KMS-11 (cell line): ENCODE results near the gene PLD3.

ENCODE experiments used
- H2AFZ ChIP-seq: fragments of 200-600 bp; sonication (generic); 2 replicates; pipeline ENCODE4 v1.6.1; 2016; ENCODE audit warnings: antibody characterized with exemption, mixed run types, low read depth
- H3K27ac ChIP-seq: fragments of 200-600 bp; sonication (generic); 2 replicates; pipeline ENCODE4 v1.6.1; 2016; ENCODE audit warnings: mild to moderate bottlenecking, mixed run types
- H3K27me3 ChIP-seq: fragments of 200-600 bp; sonication (generic); 2 replicates; pipeline ENCODE4 v1.6.1; 2017; ENCODE audit warnings: mild to moderate bottlenecking, low read depth, mixed run types, moderate library complexity; ENCODE audit not compliant: insufficient read depth
- H3K36me3 ChIP-seq: fragments of 200-600 bp; sonication (generic); 2 replicates; pipeline ENCODE4 v1.6.1; 2017; ENCODE audit warnings: mild to moderate bottlenecking, mixed run types; ENCODE audit not compliant: insufficient read depth
- H3K4me1 ChIP-seq: fragments of 200-600 bp; sonication (generic); 2 replicates; pipeline ENCODE4 v1.6.1; 2016; ENCODE audit warnings: mild to moderate bottlenecking, low read depth, mixed run types; ENCODE audit not compliant: poor library complexity, severe bottlenecking
- H3K4me2 ChIP-seq: fragments of 200-600 bp; sonication (generic); 2 replicates; pipeline ENCODE4 v1.7.0; 2016; ENCODE audit warnings: mild to moderate bottlenecking, mixed run types
- H3K4me3 ChIP-seq: fragments of 200-600 bp; sonication (generic); IDR thresholded peaks from 2 replicates; pipeline ENCODE4 v1.6.1; 2017; ENCODE audit warnings: low read depth, low read length, mixed read lengths; ENCODE audit not compliant: insufficient read depth
- H3K79me2 ChIP-seq: fragments of 200-600 bp; sonication (generic); 2 replicates; pipeline ENCODE4 v1.6.1; 2016; ENCODE audit warnings: low read depth, mixed run types; ENCODE audit not compliant: insufficient read depth
- H3K9ac ChIP-seq: fragments of 200-600 bp; sonication (generic); 2 replicates; pipeline ENCODE4 v1.6.1; 2016; ENCODE audit warnings: mild to moderate bottlenecking, mixed run types
- H4K20me1 ChIP-seq: fragments of 200-600 bp; sonication (generic); 2 replicates; pipeline ENCODE4 v1.6.1; 2016; ENCODE audit warnings: mild to moderate bottlenecking, mixed run types; ENCODE audit not compliant: insufficient read depth
- TF ChIP-seq, protein P1 (sequence below): fragments of 200-600 bp; sonication (generic); conservative IDR thresholded peaks from 2 replicates; pipeline ENCODE4 v1.6.1; 2017; ENCODE audit warnings: low read depth, mild to moderate bottlenecking, antibody characterized with exemption, low read length, moderate library complexity, mixed read lengths

The PLD3 gene

DNA sequence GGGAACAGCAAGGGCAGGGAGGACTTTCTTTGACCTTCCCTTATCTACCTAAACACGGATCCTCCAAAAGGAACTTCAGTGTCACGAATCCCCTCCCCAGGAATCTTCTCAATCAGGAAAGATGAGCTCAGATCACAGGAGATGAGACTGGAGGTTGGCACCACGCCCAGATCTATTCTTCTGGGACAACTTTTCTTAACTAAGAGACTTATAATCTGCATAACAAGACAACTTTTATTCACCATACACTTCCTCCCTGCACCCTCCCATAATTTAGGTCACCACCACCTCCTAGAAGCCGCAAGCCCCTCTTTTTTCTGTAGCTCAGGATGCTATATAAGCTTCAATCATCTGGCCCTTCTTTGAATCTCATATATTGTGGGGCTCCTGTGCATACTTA is 44.2 kb upstream of the PLD3 start:
- TF ChIP-seq, protein P1, sequence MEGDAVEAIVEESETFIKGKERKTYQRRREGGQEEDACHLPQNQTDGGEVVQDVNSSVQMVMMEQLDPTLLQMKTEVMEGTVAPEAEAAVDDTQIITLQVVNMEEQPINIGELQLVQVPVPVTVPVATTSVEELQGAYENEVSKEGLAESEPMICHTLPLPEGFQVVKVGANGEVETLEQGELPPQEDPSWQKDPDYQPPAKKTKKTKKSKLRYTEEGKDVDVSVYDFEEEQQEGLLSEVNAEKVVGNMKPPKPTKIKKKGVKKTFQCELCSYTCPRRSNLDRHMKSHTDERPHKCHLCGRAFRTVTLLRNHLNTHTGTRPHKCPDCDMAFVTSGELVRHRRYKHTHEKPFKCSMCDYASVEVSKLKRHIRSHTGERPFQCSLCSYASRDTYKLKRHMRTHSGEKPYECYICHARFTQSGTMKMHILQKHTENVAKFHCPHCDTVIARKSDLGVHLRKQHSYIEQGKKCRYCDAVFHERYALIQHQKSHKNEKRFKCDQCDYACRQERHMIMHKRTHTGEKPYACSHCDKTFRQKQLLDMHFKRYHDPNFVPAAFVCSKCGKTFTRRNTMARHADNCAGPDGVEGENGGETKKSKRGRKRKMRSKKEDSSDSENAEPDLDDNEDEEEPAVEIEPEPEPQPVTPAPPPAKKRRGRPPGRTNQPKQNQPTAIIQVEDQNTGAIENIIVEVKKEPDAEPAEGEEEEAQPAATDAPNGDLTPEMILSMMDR, result no peak
- Histone ChIP-seq H3K27me3 (no peaks in the 10 kb centered on the region), H3K79me2 (no peaks in the 10 kb centered on the region), H4K20me1 (no peaks in the 10 kb centered on the region), H2AFZ (no peak overlapping the region), H3K27ac (no peak overlapping the region), H3K4me2 (no peak overlapping the region), H3K36me3 (no peaks in the 10 kb centered on the region), H3K4me3 (no peak overlapping the region), H3K9ac (no peak overlapping the region), H3K4me1 (no peaks in the 10 kb centered on the region)

DNA sequence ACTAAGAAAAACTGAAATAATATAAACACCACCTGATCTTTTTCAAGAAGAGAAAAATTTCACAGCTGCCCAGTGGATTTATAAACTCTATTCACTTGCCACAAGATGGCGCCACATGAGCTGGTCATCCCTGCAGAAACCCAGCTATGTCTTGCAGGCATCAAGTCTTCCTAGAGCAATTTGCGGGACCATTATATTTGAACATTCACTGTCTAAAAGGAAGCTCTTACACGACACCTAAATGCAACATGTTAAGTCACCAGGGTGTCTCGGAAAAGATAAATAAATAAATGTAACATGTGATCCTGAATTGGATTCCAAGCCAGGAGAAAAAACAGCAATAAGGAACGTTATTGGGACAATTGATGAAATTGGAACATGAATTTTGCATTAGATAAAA is 43.1 kb upstream of the PLD3 start:
- TF ChIP-seq, protein P1, result peak; percentile 91
- H3K36me3 ChIP-seq, result no peaks in the 10 kb centered on the region
- H3K4me1 ChIP-seq, result no peaks in the 10 kb centered on the region
- H3K27me3 ChIP-seq, result no peaks in the 10 kb centered on the region
- H3K27ac ChIP-seq, result no peak overlapping the region
- H3K79me2 ChIP-seq, result no peaks in the 10 kb centered on the region
- H3K4me3 ChIP-seq, result no peak overlapping the region
- no peaks in the 10 kb centered on the region for H4K20me1 ChIP-seq
- no peak overlapping the region for H2AFZ ChIP-seq
- no peak overlapping the region for H3K9ac ChIP-seq
- no peak overlapping the region for H3K4me2 ChIP-seq

DNA sequence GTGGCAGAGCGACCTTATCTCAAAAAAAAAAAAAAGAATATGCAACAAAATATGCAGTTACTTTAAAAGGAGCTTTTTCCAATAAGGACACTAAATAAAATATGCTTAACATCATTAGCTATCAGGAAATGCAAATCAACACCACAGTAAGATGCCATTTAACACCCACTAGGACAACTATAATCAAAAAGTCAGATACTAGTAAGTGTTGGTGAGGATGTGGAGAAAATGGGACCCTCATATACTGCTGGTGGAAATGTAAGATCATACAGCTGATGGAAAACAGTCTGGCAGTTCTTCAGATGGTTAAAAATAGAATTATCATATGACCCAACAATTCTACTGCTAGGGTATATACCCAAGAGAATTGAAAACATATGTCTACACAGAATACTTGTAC is 38.8 kb upstream of the PLD3 start:
- Histone ChIP-seq H3K27ac (no peak overlapping the region), H3K27me3 (no peaks in the 10 kb centered on the region), H3K36me3 (no peaks in the 10 kb centered on the region), H3K9ac (no peak overlapping the region), H2AFZ (no peak overlapping the region), H3K4me3 (no peak overlapping the region), H3K4me1 (peaks cover 8% of the 10 kb centered on the region), H3K79me2 (no peaks in the 10 kb centered on the region), H3K4me2 (no peak overlapping the region), H4K20me1 (no peaks in the 10 kb centered on the region)
- TF ChIP-seq, protein P1, result no peak

DNA sequence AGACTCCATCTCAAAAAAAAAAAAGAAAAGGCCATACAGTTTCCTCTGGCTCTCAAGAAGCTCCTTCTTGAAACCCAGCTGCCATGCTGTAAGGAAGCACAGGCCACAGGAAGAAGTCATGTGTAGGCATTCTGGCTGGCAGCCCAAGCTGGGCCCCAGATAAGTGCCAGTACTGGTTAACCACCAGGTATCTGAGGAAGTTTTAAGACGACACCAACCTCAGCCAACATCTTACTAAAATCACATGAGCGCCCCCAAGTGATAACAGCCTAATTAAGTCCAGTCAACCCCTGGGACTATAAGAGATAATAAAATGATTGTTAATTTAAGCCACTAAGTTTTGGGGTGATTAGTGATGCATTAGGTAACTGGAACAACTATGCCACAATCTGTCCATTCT is 36.0 kb upstream of the PLD3 start:
- Histone ChIP-seq H3K36me3 (no peaks in the 10 kb centered on the region), H3K27me3 (no peaks in the 10 kb centered on the region), H3K9ac (no peak overlapping the region), H2AFZ (no peak overlapping the region), H3K79me2 (no peaks in the 10 kb centered on the region), H4K20me1 (no peaks in the 10 kb centered on the region), H3K4me1 (peaks cover 8% of the 10 kb centered on the region), H3K27ac (no peak overlapping the region), H3K4me2 (no peak overlapping the region), H3K4me3 (no peak overlapping the region)
- TF ChIP-seq, protein P1, result no peak
